Measurements from ENCODE around the gene SLIT1.

SLIT1 gene

GRCh38 chr10:97154781-97155180, 31.0 kb downstream of the SLIT1 start:
- TF ChIP-seq YY1 (IDR thresholded peaks at IDR 0.05; ENCODE audit: low read depth) (no peak), EGR1 (IDR thresholded peaks at IDR 0.05) (no peak), TCF12 (IDR thresholded peaks at IDR 0.05; ENCODE audit: low read depth) (no peak), CREB1 (IDR thresholded peaks at IDR 0.05; ENCODE audit: low read depth) (no peak), REST (IDR thresholded peaks at IDR 0.05; ENCODE audit: low read depth) (no peak), USF1 (IDR thresholded peaks at IDR 0.05) (no peak), MAX (IDR thresholded peaks at IDR 0.05) (no peak), RAD21 (IDR thresholded peaks at IDR 0.05; ENCODE audit: low read depth) (no peak), CEBPB (IDR thresholded peaks at IDR 0.05) (no peak), FOXM1 (IDR thresholded peaks at IDR 0.05; ENCODE audit: borderline replicate concordance, low read depth) (no peak), ZBTB7A (IDR thresholded peaks at IDR 0.05; ENCODE audit: low read depth) (no peak), NFIC (IDR thresholded peaks at IDR 0.05) (no peak), TAF1 (IDR thresholded peaks at IDR 0.05; ENCODE audit: low read depth) (no peak), EP300 (IDR thresholded peaks at IDR 0.05; ENCODE audit: borderline replicate concordance) (no peak), TEAD4 (IDR thresholded peaks at IDR 0.05) (no peak)

GRCh38 chr10:97154162-97154561, 31.6 kb downstream of the SLIT1 start:
- TF ChIP-seq REST (IDR thresholded peaks at IDR 0.05; ENCODE audit: low read depth) (no peak), CEBPB (IDR thresholded peaks at IDR 0.05) (no peak), USF1 (IDR thresholded peaks at IDR 0.05) (no peak), EP300 (IDR thresholded peaks at IDR 0.05; ENCODE audit: borderline replicate concordance) (no peak), ZBTB7A (IDR thresholded peaks at IDR 0.05; ENCODE audit: low read depth) (no peak), RAD21 (IDR thresholded peaks at IDR 0.05; ENCODE audit: low read depth) (no peak), TAF1 (IDR thresholded peaks at IDR 0.05; ENCODE audit: low read depth) (no peak), TCF12 (IDR thresholded peaks at IDR 0.05; ENCODE audit: low read depth) (no peak), FOXM1 (IDR thresholded peaks at IDR 0.05; ENCODE audit: borderline replicate concordance, low read depth) (no peak), TEAD4 (IDR thresholded peaks at IDR 0.05) (no peak), CREB1 (IDR thresholded peaks at IDR 0.05; ENCODE audit: low read depth) (no peak), YY1 (IDR thresholded peaks at IDR 0.05; ENCODE audit: low read depth) (no peak), MAX (IDR thresholded peaks at IDR 0.05) (no peak), EGR1 (IDR thresholded peaks at IDR 0.05) (no peak), NFIC (IDR thresholded peaks at IDR 0.05) (no peak)

- no peak for TF ChIP-seq EP300 (IDR thresholded peaks at IDR 0.05; ENCODE audit: borderline replicate concordance)
- no peak for TF ChIP-seq MAX (IDR thresholded peaks at IDR 0.05)
- no peak for TF ChIP-seq RAD21 (IDR thresholded peaks at IDR 0.05; ENCODE audit: low read depth)
- TF ChIP-seq CEBPB (IDR thresholded peaks at IDR 0.05), result no peak
- TF ChIP-seq USF1 (IDR thresholded peaks at IDR 0.05), result no peak
- TF ChIP-seq YY1 (IDR thresholded peaks at IDR 0.05; ENCODE audit: low read depth), result no peak
- TF ChIP-seq EGR1 (IDR thresholded peaks at IDR 0.05), result no peak
- TF ChIP-seq CREB1 (IDR thresholded peaks at IDR 0.05; ENCODE audit: low read depth), result no peak
- no peak for TF ChIP-seq REST (IDR thresholded peaks at IDR 0.05; ENCODE audit: low read depth)
- TF ChIP-seq NFIC (IDR thresholded peaks at IDR 0.05), result no peak
Observed at GRCh38 chr10:97153270-97153850, 32.4 kb downstream of the SLIT1 start.
